Stimulated activated naive CD8-positive, alpha-beta T cell treated with anti-CD3 and anti-CD28 coated beads, Interleukin-15, amount 100 ng/mL, for 72 hours (primary cell): ENCODE data around the gene HMGA1.
A peak's percentile ranks its signal among the peaks of the same experiment; 100 is the strongest.

Source experiments
- ATAC-seq: fragments of 150-1000 bp; cut with Tn5 transposase; 2 replicates; pipeline ENCODE4 v1.10.0; 2021; ENCODE audit warnings: mild to moderate bottlenecking, moderate library complexity
- DNase-seq, 2 donors: peaks; one replicate each; pipeline ENCODE4 v3.0.0; 2021 to 2022
- H3K27ac Mint-ChIP-seq, 2 donors: one replicate each; pipeline ENCODE4 v1.8.0; 2022; ENCODE audit warnings: mild to moderate bottlenecking in 2 of 2, mixed read lengths in 2 of 2, moderate library complexity in 2 of 2
- H3K27me3 Mint-ChIP-seq: one replicate; pipeline ENCODE4 v1.8.0; 2022; ENCODE audit warnings: mixed read lengths
- H3K4me1 Mint-ChIP-seq: one replicate; pipeline ENCODE4 v1.8.0; 2022; ENCODE audit warnings: mild to moderate bottlenecking, mixed read lengths
- H3K4me3 Mint-ChIP-seq, 2 donors: one replicate each; pipeline ENCODE4 v1.8.0; 2022; ENCODE audit warnings: mild to moderate bottlenecking in 2 of 2, mixed read lengths in 2 of 2, moderate library complexity in 1 of 2
- H3K9me3 Mint-ChIP-seq, 2 donors: one replicate each; pipeline ENCODE4 v1.8.0; 2022; ENCODE audit warnings: mixed read lengths in 2 of 2

The HMGA1 gene

GRCh38 chr6:34207695-34208443 lies 28.8 kb upstream of the HMGA1 start:
- Mint-ChIP-seq H3K27me3 (no peaks in the 10 kb centered on the region), H3K4me1 (peaks cover 34% of the 10 kb centered on the region), H3K4me3 (peak overlapping the region in 1 of 2 donors; percentile 4), H3K27ac (no peak overlapping the region), H3K9me3 (no peaks in the 10 kb centered on the region)
- ATAC-seq (peak; percentile 94), DNase-seq (peak in 1 of 2 donors; percentile 51)

GRCh38 chr6:34213772-34214171 lies 22.9 kb upstream of the HMGA1 start:
- Mint-ChIP-seq H3K4me3 (no peak overlapping the region), H3K9me3 (no peaks in the 10 kb centered on the region), H3K4me1 (peaks cover 1% of the 10 kb centered on the region), H3K27me3 (no peaks in the 10 kb centered on the region), H3K27ac (no peak overlapping the region)
- DNase-seq (no peak), ATAC-seq (no peak)

GRCh38 chr6:34218691-34219090 lies 18.0 kb upstream of the HMGA1 start:
- Mint-ChIP-seq H3K27ac (no peak overlapping the region), H3K27me3 (no peaks in the 10 kb centered on the region), H3K4me3 (no peak overlapping the region), H3K4me1 (peaks cover 9% of the 10 kb centered on the region), H3K9me3 (no peaks in the 10 kb centered on the region)
- ATAC-seq (no peak), DNase-seq (no peak)

GRCh38 chr6:34223381-34223955 lies 13.2 kb upstream of the HMGA1 start:
- DNase-seq (no peak), ATAC-seq (peak; percentile 52)
- Mint-ChIP-seq H3K27ac (peak overlapping the region in 1 of 2 donors; percentile 88), H3K27me3 (no peaks in the 10 kb centered on the region), H3K9me3 (no peaks in the 10 kb centered on the region), H3K4me1 (peaks cover 49% of the 10 kb centered on the region), H3K4me3 (peak overlapping the region; percentile 50 to 87)

- Mint-ChIP-seq H3K9me3 (no peaks in the 10 kb centered on the region), H3K4me3 (peak overlapping the region; percentile 50 to 87), H3K27me3 (no peaks in the 10 kb centered on the region), H3K27ac (peak overlapping the region; percentile 88 to 94), H3K4me1 (peaks cover 57% of the 10 kb centered on the region)
- ATAC-seq = peak; percentile 95
- DNase-seq = peak; percentile 91 to 93
Measured at GRCh38 chr6:34223956-34224940, 12.4 kb upstream of the HMGA1 start.

- Mint-ChIP-seq H3K9me3 (no peaks in the 10 kb centered on the region), H3K27ac (no peak overlapping the region), H3K4me3 (no peak overlapping the region), H3K27me3 (no peaks in the 10 kb centered on the region), H3K4me1 (peaks cover 59% of the 10 kb centered on the region)
- no peak for DNase-seq
- no peak for ATAC-seq
Measured at GRCh38 chr6:34225551-34225950, 11.1 kb upstream of the HMGA1 start.

- ATAC-seq = no peak
- no peaks in the 10 kb centered on the region for H3K27me3 Mint-ChIP-seq
- peaks cover 59% of the 10 kb centered on the region for H3K4me1 Mint-ChIP-seq
- no peaks in the 10 kb centered on the region for H3K9me3 Mint-ChIP-seq
- H3K27ac Mint-ChIP-seq = no peak overlapping the region
- no peak overlapping the region for H3K4me3 Mint-ChIP-seq
- no peak for DNase-seq
Measured at GRCh38 chr6:34226066-34226465, 10.6 kb upstream of the HMGA1 start.

- no peak for DNase-seq
- H3K4me3 Mint-ChIP-seq = peak overlapping the region in 1 of 2 donors; percentile 24
- no peak overlapping the region for H3K27ac Mint-ChIP-seq
Measured at GRCh38 chr6:34226731-34227586, 9.7 kb upstream of the HMGA1 start.

GRCh38 chr6:34227761-34228421 lies 8.8 kb upstream of the HMGA1 start:
- no peak for ATAC-seq
- H3K4me1 Mint-ChIP-seq = peaks cover 58% of the 10 kb centered on the region
- no peak overlapping the region for H3K4me3 Mint-ChIP-seq
- peak overlapping the region; percentile 33 to 74 for H3K27ac Mint-ChIP-seq
- no peak for DNase-seq
- H3K27me3 Mint-ChIP-seq = no peaks in the 10 kb centered on the region
- H3K9me3 Mint-ChIP-seq = no peaks in the 10 kb centered on the region

More at GRCh38 chr6:34226731-34227586, 9.7 kb upstream of the HMGA1 start:
- ATAC-seq = no peak
- H3K27me3 Mint-ChIP-seq = no peaks in the 10 kb centered on the region
- peaks cover 59% of the 10 kb centered on the region for H3K4me1 Mint-ChIP-seq
- H3K9me3 Mint-ChIP-seq = no peaks in the 10 kb centered on the region

- Mint-ChIP-seq H3K9me3 (no peaks in the 10 kb centered on the region), H3K4me3 (no peak overlapping the region), H3K4me1 (peaks cover 50% of the 10 kb centered on the region), H3K27ac (no peak overlapping the region), H3K27me3 (no peaks in the 10 kb centered on the region)
- ATAC-seq (no peak), DNase-seq (no peak)
Measured at GRCh38 chr6:34229877-34230276, 6.8 kb upstream of the HMGA1 start.

- DNase-seq = no peak
- no peaks in the 10 kb centered on the region for H3K9me3 Mint-ChIP-seq
- H3K27ac Mint-ChIP-seq = no peak overlapping the region
- H3K27me3 Mint-ChIP-seq = no peaks in the 10 kb centered on the region
- no peak overlapping the region for H3K4me3 Mint-ChIP-seq
- peaks cover 49% of the 10 kb centered on the region for H3K4me1 Mint-ChIP-seq
- ATAC-seq = no peak
Measured at GRCh38 chr6:34230653-34231371, 5.9 kb upstream of the HMGA1 start.

GRCh38 chr6:34231566-34232336 lies 4.9 kb upstream of the HMGA1 start:
- DNase-seq (no peak), ATAC-seq (no peak)
- no peak overlapping the region for H3K27ac Mint-ChIP-seq
- H3K27me3 Mint-ChIP-seq = no peaks in the 10 kb centered on the region
- H3K9me3 Mint-ChIP-seq = no peaks in the 10 kb centered on the region
- H3K4me3 Mint-ChIP-seq = no peak overlapping the region
- peaks cover 47% of the 10 kb centered on the region for H3K4me1 Mint-ChIP-seq

- no peak for ATAC-seq
- Mint-ChIP-seq H3K4me3 (no peak overlapping the region), H3K27me3 (no peaks in the 10 kb centered on the region), H3K4me1 (peaks cover 36% of the 10 kb centered on the region), H3K27ac (no peak overlapping the region), H3K9me3 (no peaks in the 10 kb centered on the region)
- no peak for DNase-seq
Measured at GRCh38 chr6:34232901-34233300, 3.8 kb upstream of the HMGA1 start.
